ENCODE measurements around the gene TJP2.

Gene TJP2

GRCh38 chr9:69197687-69198086, 23.6 kb downstream of the TJP2 start:
- no peak for TF ChIP-seq CTCF (IDR thresholded peaks at IDR 0.05; ENCODE audit: insufficient read depth, low read depth, low read length, missing control alignments)
- DNase-seq (ENCODE audit: low read depth) = no peak
- H3K4me3 ChIP-seq (ENCODE audit: low read length) = no peak overlapping the region

- H3K4me3 ChIP-seq (ENCODE audit: low read length) = no peak overlapping the region
- no peak for TF ChIP-seq CTCF (IDR thresholded peaks at IDR 0.05; ENCODE audit: insufficient read depth, low read depth, low read length, missing control alignments)
- no peak for DNase-seq (ENCODE audit: low read depth)
Observed at GRCh38 chr9:69198521-69199220, 24.6 kb downstream of the TJP2 start.

GRCh38 chr9:69199769-69200470, 25.8 kb downstream of the TJP2 start:
- no peak overlapping the region for H3K4me3 ChIP-seq (ENCODE audit: low read length)
- peak; percentile 41 for TF ChIP-seq CTCF (IDR thresholded peaks at IDR 0.05; ENCODE audit: insufficient read depth, low read depth, low read length, missing control alignments)
- peak; percentile 82 for DNase-seq (ENCODE audit: low read depth)

- no peak overlapping the region for H3K4me3 ChIP-seq (ENCODE audit: low read length)
- DNase-seq (ENCODE audit: low read depth) = no peak
- TF ChIP-seq CTCF (IDR thresholded peaks at IDR 0.05; ENCODE audit: insufficient read depth, low read depth, low read length, missing control alignments) = no peak
Observed at GRCh38 chr9:69202556-69202955, 28.5 kb downstream of the TJP2 start.

GRCh38 chr9:69204326-69204725, 30.2 kb downstream of the TJP2 start:
- DNase-seq (ENCODE audit: low read depth) = no peak
- no peak for TF ChIP-seq CTCF (IDR thresholded peaks at IDR 0.05; ENCODE audit: insufficient read depth, low read depth, low read length, missing control alignments)
- no peak overlapping the region for H3K4me3 ChIP-seq (ENCODE audit: low read length)

GRCh38 chr9:69204849-69205248, 30.8 kb downstream of the TJP2 start:
- TF ChIP-seq CTCF (IDR thresholded peaks at IDR 0.05; ENCODE audit: insufficient read depth, low read depth, low read length, missing control alignments) = no peak
- no peak overlapping the region for H3K4me3 ChIP-seq (ENCODE audit: low read length)
- peak; percentile 60 for DNase-seq (ENCODE audit: low read depth)

All from epithelial cell of esophagus (primary cell).